H1 (cell line): ENCODE measurements around the gene CPEB3. TPM values are rescaled to one million over a fixed set of nuclear protein-coding genes. Genes with fewer than 3 reads are reported as not detected.

Source experiments
- CTCF ChIA-PET: fragments of 300-600 bp; sonication (Branson Sonifier 250); formaldehyde crosslinking; loops from one replicate; lab custom pipeline; 2021; ENCODE audit not compliant: partially characterized antibody; lab: Charles Lee
- POLR2A ChIA-PET: fragments of 300-600 bp; sonication (Branson Sonifier 250); formaldehyde crosslinking; loops from one replicate; lab custom pipeline; 2021; ENCODE audit warnings: inconsistent platforms; ENCODE audit not compliant: partially characterized antibody; lab: Charles Lee
- DNase-seq, 2 experiments: peaks; one replicate each; pipeline versions ENCODE4 v3.0.0 to v3.0.0-alpha.2; 2010 to 2022; ENCODE audit warnings: low spot score in 2 of 2, low read depth in 1 of 2, mixed read lengths in 1 of 2
- FAIRE-seq: peaks from 2 replicates; lab custom pipeline; 2011; peaks lifted over from hg19 to GRCh38; lab: Jason Lieb, UNC
- H2AFZ ChIP-seq: 2 replicates; pipeline ENCODE4 v1.8.1; 2012; ENCODE audit warnings: low read length, inconsistent platforms
- H2AK5ac ChIP-seq: 2 replicates; pipeline ENCODE4 v1.6.1; 2013; ENCODE audit warnings: low read depth, low read length
- H2BK120ac ChIP-seq: replicated peaks from 2 replicates; pipeline ENCODE3; 2013; ENCODE audit warnings: low read depth, low read length, inconsistent platforms
- H2BK12ac ChIP-seq: 2 replicates; pipeline ENCODE4 v1.6.1; 2013; ENCODE audit warnings: low read depth, low read length
- H2BK15ac ChIP-seq: 2 replicates; pipeline ENCODE4 v1.6.1; 2013; ENCODE audit warnings: low read length
- H2BK20ac ChIP-seq: 2 replicates; pipeline ENCODE4 v1.6.1; 2013; ENCODE audit warnings: low read length
- H2BK5ac ChIP-seq: 2 replicates; pipeline ENCODE4 v1.6.1; 2013; ENCODE audit warnings: low read depth, low read length
- H3K14ac ChIP-seq: 2 replicates; pipeline ENCODE4 v1.6.1; 2013; ENCODE audit warnings: inconsistent platforms; ENCODE audit not compliant: insufficient read length
- H3K18ac ChIP-seq: 2 replicates; pipeline ENCODE4 v1.6.1; 2013; ENCODE audit warnings: low read length; ENCODE audit errors: extremely low read depth
- H3K23ac ChIP-seq: 2 replicates; pipeline ENCODE4 v1.6.1; 2013; ENCODE audit warnings: inconsistent platforms; ENCODE audit not compliant: insufficient read length
- H3K23me2 ChIP-seq: 2 replicates; pipeline ENCODE4 v1.6.1; 2013; ENCODE audit warnings: low read depth, low read length
- H3K27ac ChIP-seq: 2 replicates; pipeline ENCODE4 v1.6.1; 2011; ENCODE audit warnings: low read depth, low read length, inconsistent platforms
- H3K27me3 ChIP-seq, 4 experiments: replicated peaks in 1 of 4; 1 replicate in 1 of 4; 2 replicates in 3 of 4; pipeline versions ENCODE4 v1.6.1 to v1.8.1; 2011 to 2013; ENCODE audit warnings: low read length in 3 of 4, mild to moderate bottlenecking in 3 of 4, inconsistent platforms in 2 of 4, mixed read lengths in 2 of 4, moderate library complexity in 1 of 4; ENCODE audit not compliant: control insufficient read depth in 3 of 4, insufficient read depth in 3 of 4; ENCODE audit errors: extremely low read depth in 1 of 4
- H3K36me3 ChIP-seq, 4 experiments: 2 replicates each; pipeline versions ENCODE4 v1.6.1 to v1.8.1; 2011 to 2013; ENCODE audit warnings: mild to moderate bottlenecking in 4 of 4, low read length in 3 of 4, moderate library complexity in 2 of 4, control low read depth in 1 of 4, inconsistent platforms in 1 of 4; ENCODE audit not compliant: insufficient read depth in 4 of 4, control insufficient read depth in 2 of 4
- H3K4ac ChIP-seq: replicated peaks from 2 replicates; pipeline ENCODE3; 2013; ENCODE audit warnings: low read length, low read depth, mixed read lengths, inconsistent platforms; ENCODE audit not compliant: insufficient read length
- H3K4me1 ChIP-seq, 4 experiments: replicated peaks in 1 of 4; 1 replicate in 1 of 4; 2 replicates in 3 of 4; pipeline versions ENCODE4 v1.6.1 to v1.8.1; 2011 to 2013; ENCODE audit warnings: low read length in 3 of 4, inconsistent platforms in 2 of 4, mixed read lengths in 1 of 4; ENCODE audit not compliant: insufficient read depth in 4 of 4, control insufficient read depth in 3 of 4
- H3K4me2 ChIP-seq, 2 experiments: 2 replicates each; pipeline versions ENCODE4 v1.6.1 to v1.8.1; 2011 to 2013; ENCODE audit warnings: low read depth in 2 of 2, low read length in 2 of 2, control low read depth in 1 of 2, inconsistent platforms in 1 of 2, mild to moderate bottlenecking in 1 of 2; ENCODE audit not compliant: insufficient read depth in 1 of 2
- H3K4me3 ChIP-seq, 4 experiments: fragments of 200-600, 300-600 bp in 1 of 4; sonication (generic), shearing (Covaris generic), sonication (Bioruptor Twin) in 1 of 4; 2 replicates each; pipeline versions ENCODE4 v1.5.1 to v1.8.1; 2011 to 2016; ENCODE audit warnings: low read length in 4 of 4, low read depth in 3 of 4, control low read depth in 2 of 4, inconsistent platforms in 2 of 4, mild to moderate bottlenecking in 2 of 4, mixed read lengths in 1 of 4, moderate library complexity in 1 of 4; ENCODE audit not compliant: insufficient read depth in 2 of 4; ENCODE audit errors: extremely low read depth in 1 of 4
- H3K56ac ChIP-seq: replicated peaks from 2 replicates; pipeline ENCODE3; 2013; ENCODE audit warnings: low read depth, mild to moderate bottlenecking, mixed read lengths, low read length, inconsistent platforms; ENCODE audit not compliant: insufficient read length
- H3K79me1 ChIP-seq: 2 replicates; pipeline ENCODE4 v1.6.1; 2013; ENCODE audit warnings: low read depth, low read length, control low read depth
- H3K79me2 ChIP-seq, 2 experiments: 2 replicates each; pipeline versions ENCODE4 v1.6.1 to v1.8.1; 2012 to 2013; ENCODE audit warnings: low read length in 2 of 2, mild to moderate bottlenecking in 2 of 2, inconsistent platforms in 1 of 2; ENCODE audit not compliant: insufficient read depth in 2 of 2, control insufficient read depth in 1 of 2
- H3K9ac ChIP-seq, 4 experiments: replicated peaks in 1 of 4; 1 replicate in 1 of 4; 2 replicates in 3 of 4; pipeline versions ENCODE4 v1.6.1 to v1.8.1; 2011 to 2013; ENCODE audit warnings: low read depth in 3 of 4, low read length in 3 of 4, control low read depth in 2 of 4, mild to moderate bottlenecking in 2 of 4, moderate library complexity in 2 of 4, inconsistent platforms in 1 of 4; ENCODE audit errors: extremely low read depth in 1 of 4
- H3K9me3 ChIP-seq, 2 experiments: 2 replicates each; pipeline versions ENCODE4 v1.6.1 to v1.8.1; 2012 to 2013; ENCODE audit warnings: mild to moderate bottlenecking in 2 of 2, moderate library complexity in 2 of 2, control low read depth in 1 of 2, inconsistent platforms in 1 of 2, low read depth in 1 of 2, low read length in 1 of 2, mixed read lengths in 1 of 2; ENCODE audit not compliant: insufficient read depth in 2 of 2
- H4K20me1 ChIP-seq, 2 experiments: replicated peaks in 1 of 2; 2 replicates each; pipeline versions ENCODE3 to v1.8.1; 2011 to 2013; ENCODE audit warnings: inconsistent platforms in 2 of 2, low read length in 2 of 2, mild to moderate bottlenecking in 1 of 2; ENCODE audit not compliant: insufficient read depth in 2 of 2, control insufficient read depth in 1 of 2
- H4K5ac ChIP-seq: 2 replicates; pipeline ENCODE4 v1.6.1; 2013; ENCODE audit warnings: low read length, low read depth, mixed read lengths, inconsistent platforms; ENCODE audit not compliant: insufficient read length
- H4K8ac ChIP-seq: 2 replicates; pipeline ENCODE4 v1.8.0; 2013; ENCODE audit warnings: mild to moderate bottlenecking, moderate library complexity, low read length, inconsistent platforms; ENCODE audit not compliant: insufficient read depth; ENCODE audit errors: extremely low read depth
- H4K91ac ChIP-seq: replicated peaks from 2 replicates; pipeline ENCODE3; 2013; ENCODE audit warnings: low read length, mixed read lengths, inconsistent platforms; ENCODE audit not compliant: insufficient read length
- GTF2F1 ChIP-seq: IDR thresholded peaks from 2 replicates; pipeline ENCODE4 v1.6.1; 2012; ENCODE audit warnings: low read depth, low read length, improper control_type of control experiment, borderline replicate concordance
- HDAC2 ChIP-seq, 2 experiments: fragments of 300-600 bp in 1 of 2; sonication (generic) in 1 of 2; IDR thresholded peaks; 2 replicates each; pipeline ENCODE4 v1.6.1; 2011 to 2012; ENCODE audit warnings: low read depth in 2 of 2, low read length in 2 of 2, mild to moderate bottlenecking in 2 of 2, moderate library complexity in 2 of 2, borderline replicate concordance in 1 of 2, inconsistent platforms in 1 of 2
- WGBS, 2 experiments: shearing (Covaris generic) in 1 of 2; methylation state at CpG; one replicate each; pipeline versions ENCODE4 v1.1.6 to v1.1.7; 2013 to 2015; ENCODE audit warnings: low lambda C conversion rate in 2 of 2, mixed read lengths in 2 of 2, inconsistent platforms in 1 of 2, low coverage in 1 of 2, missing lambda C conversion rate in 1 of 2; ENCODE audit not compliant: insufficient replicate concordance in 2 of 2, insufficient coverage in 1 of 2, insufficient read length in 1 of 2; ENCODE audit errors: extremely low coverage in 1 of 2, missing lambda C conversion rate in 1 of 2; 5-methylcytosine and 5-hydroxymethylcytosine counted together
- polyA plus RNA-seq, 7 experiments: library from polyadenylated mRNA; depleted of rRNA in 3 of 7; stranded (reverse) in 5 of 7; unstranded in 2 of 7; fragments of >200 nt in 5 of 7; fragments of 200-250 nt in 2 of 7; gene quantifications; 1 replicate in 5 of 7; 2 replicates in 1 of 7; 4 replicates in 1 of 7; pipeline versions ENCODE4 v1.2.1 to v1.2.3, GENCODE V29; 2011 to 2013; ENCODE audit warnings: missing spikeins in 2 of 7, mixed read lengths in 2 of 7
- total RNA-seq: library from RNA; stranded (reverse); fragmentation: NEBNext Ultra II Directional; extraction: Animal tissue kit (Norgen Biotek cat#: 25700); gene quantifications from 2 replicates; pipeline ENCODE4 v1.2.1, GENCODE V29; 2021

Gene CPEB3
- total and polyA plus RNA-seq, 2 of the 8 experiments (the other 6 are each of a cell fraction or from before 2014, with no cell fraction given) = 0.39 to 1.7 TPM

GRCh38 chr10:92031580-92031979 is 259.3 kb downstream of the CPEB3 start:
- H3K23me2 ChIP-seq = no peaks in the 10 kb centered on the region
- no peak overlapping the region for H3K14ac ChIP-seq
- H2BK20ac ChIP-seq = no peak overlapping the region
- no peak overlapping the region for H2BK15ac ChIP-seq
- H3K4me2 ChIP-seq = no peak overlapping the region
- TF ChIP-seq GTF2F1 = no peak
- TF ChIP-seq HDAC2 (IDR thresholded peaks at IDR 0.05; ENCODE audit: borderline replicate concordance in 1 of 2, low read depth in 2 of 2, low read length in 2 of 2) = no peak
- H2AK5ac ChIP-seq = no peak overlapping the region
- no peaks in the 10 kb centered on the region for H3K79me1 ChIP-seq
- H3K36me3 ChIP-seq = peaks cover 4 to 38% (median 13%) of the 10 kb centered on the region in 4 experiments
- H2AFZ ChIP-seq = no peak overlapping the region
- 96% methylated on average over 3 of the region's 3 CpGs; no CpG with 5 or more reads in 1 of the 2 experiments for whole genome bisulfite sequencing, 2 experiments
- H3K56ac ChIP-seq = no peak overlapping the region
- H4K8ac ChIP-seq = no peak overlapping the region
- H4K91ac ChIP-seq = no peak overlapping the region
- no peak overlapping the region for H4K5ac ChIP-seq
- peaks cover 4 to 9% (median 7%) of the 10 kb centered on the region in 4 experiments; a peak in 5 of 7 replicates for H3K4me1 ChIP-seq
- H3K4ac ChIP-seq = no peak overlapping the region
- no peak overlapping the region for H3K23ac ChIP-seq
- H3K9ac ChIP-seq = no peak overlapping the region
- no peak overlapping the region for H2BK120ac ChIP-seq
- H3K79me2 ChIP-seq = no peaks in the 10 kb centered on the region
- H2BK5ac ChIP-seq = no peak overlapping the region
- H3K27me3 ChIP-seq = no peaks in the 10 kb centered on the region
- POLR2A ChIA-PET = no interaction called here
- H2BK12ac ChIP-seq = no peak overlapping the region
- FAIRE-seq = no peak
- no peaks in the 10 kb centered on the region for H3K9me3 ChIP-seq
- H4K20me1 ChIP-seq = no peaks in the 10 kb centered on the region
- no peak overlapping the region for H3K27ac ChIP-seq
- CTCF ChIA-PET = interaction anchor here (0.5 to 1.0 kb wide), 2 partner anchors 10 to 12 kb away, joined by 3 read pairs; no protein-coding TSS in a partner anchor
- no peak for DNase-seq
- H3K18ac ChIP-seq = no peak overlapping the region
- H3K4me3 ChIP-seq = no peak overlapping the region
